Mesenchymal stem cell (in vitro differentiated cells and primary cell): ENCODE data around the gene BCAS1.

Experiments
- DNase-seq: peaks from one replicate; pipeline ENCODE4 v3.0.0-alpha.2; 2013
- H2AFZ ChIP-seq: one replicate; pipeline ENCODE4 v1.6.1; 2013; ENCODE audit warnings: low read depth, mild to moderate bottlenecking, control low read depth, inconsistent platforms, low read length, moderate library complexity
- H2AK5ac ChIP-seq: 2 replicates; pipeline ENCODE4 v1.6.1; 2013; ENCODE audit warnings: low read length, moderate library complexity, mild to moderate bottlenecking, inconsistent platforms; ENCODE audit not compliant: severe bottlenecking
- H2BK120ac ChIP-seq: one replicate; pipeline ENCODE4 v1.6.1; 2013; ENCODE audit warnings: low read depth, mild to moderate bottlenecking, inconsistent platforms, low read length, moderate library complexity
- H2BK12ac ChIP-seq, 2 experiments: one replicate each; pipeline ENCODE4 v1.6.1; 2013; ENCODE audit warnings: inconsistent platforms in 2 of 2, low read length in 2 of 2, mild to moderate bottlenecking in 2 of 2, moderate library complexity in 2 of 2, control low read depth in 1 of 2
- H2BK15ac ChIP-seq: one replicate; pipeline ENCODE4 v1.6.1; 2013; ENCODE audit warnings: mild to moderate bottlenecking, low read depth, inconsistent platforms; ENCODE audit not compliant: poor library complexity, severe bottlenecking
- H2BK5ac ChIP-seq: 2 replicates; pipeline ENCODE4 v1.6.1; 2013; ENCODE audit warnings: low read depth, mild to moderate bottlenecking, low read length, control low read depth, inconsistent platforms; ENCODE audit not compliant: poor library complexity, severe bottlenecking
- H3K14ac ChIP-seq, 2 experiments: one replicate each; pipeline ENCODE4 v1.6.1; 2013; ENCODE audit warnings: inconsistent platforms in 2 of 2, low read length in 2 of 2, control low read depth in 1 of 2, mild to moderate bottlenecking in 1 of 2, moderate library complexity in 1 of 2
- H3K18ac ChIP-seq, 2 experiments: one replicate each; pipeline ENCODE4 v1.6.1; 2013; ENCODE audit warnings: inconsistent platforms in 2 of 2, low read length in 2 of 2, control low read depth in 1 of 2, low read depth in 1 of 2, mild to moderate bottlenecking in 1 of 2
- H3K23ac ChIP-seq, 2 experiments: one replicate each; pipeline ENCODE4 v1.6.1; 2013; ENCODE audit warnings: inconsistent platforms in 2 of 2, low read length in 2 of 2, mild to moderate bottlenecking in 2 of 2, moderate library complexity in 2 of 2, control low read depth in 1 of 2
- H3K27ac ChIP-seq: 2 replicates; pipeline ENCODE4 v1.5.1; 2013; ENCODE audit warnings: mild to moderate bottlenecking, moderate library complexity, low read length, control low read depth, inconsistent platforms; ENCODE audit not compliant: poor library complexity, severe bottlenecking
- H3K27me3 ChIP-seq, 2 experiments: 2 replicates each; pipeline versions ENCODE4 v1.6.1 to v1.7.0; 2013; ENCODE audit warnings: low read length in 2 of 2, mild to moderate bottlenecking in 2 of 2, moderate library complexity in 2 of 2, control low read depth in 1 of 2, inconsistent platforms in 1 of 2; ENCODE audit not compliant: control insufficient read depth in 1 of 2, insufficient read depth in 1 of 2
- H3K36me3 ChIP-seq, 2 experiments: 2 replicates each; pipeline versions ENCODE4 v1.6.1 to v1.7.0; 2013; ENCODE audit warnings: low read length in 2 of 2, control low read depth in 1 of 2, inconsistent platforms in 1 of 2, low read depth in 1 of 2, mild to moderate bottlenecking in 1 of 2; ENCODE audit not compliant: insufficient read depth in 2 of 2, control insufficient read depth in 1 of 2
- H3K4ac ChIP-seq, 2 experiments: one replicate each; pipeline ENCODE4 v1.6.1; 2013; ENCODE audit warnings: inconsistent platforms in 2 of 2, low read length in 2 of 2, mild to moderate bottlenecking in 2 of 2, moderate library complexity in 2 of 2, control low read depth in 1 of 2, low read depth in 1 of 2
- H3K4me1 ChIP-seq: 2 replicates; pipeline ENCODE4 v1.6.1; 2013; ENCODE audit warnings: low read depth, low read length, control low read depth; ENCODE audit not compliant: control insufficient read depth, insufficient read depth
- H3K4me2 ChIP-seq: 2 replicates; pipeline ENCODE4 v1.6.1; 2013; ENCODE audit warnings: low read length, mild to moderate bottlenecking, inconsistent platforms; ENCODE audit not compliant: poor library complexity, severe bottlenecking
- H3K4me3 ChIP-seq, 2 experiments: 2 replicates each; pipeline versions ENCODE4 v1.5.1 to v1.7.0; 2013; ENCODE audit warnings: low read length in 2 of 2, mild to moderate bottlenecking in 2 of 2, control low read depth in 1 of 2, low read depth in 1 of 2; ENCODE audit not compliant: insufficient read depth in 1 of 2
- H3K79me1 ChIP-seq: replicated peaks from 2 replicates; pipeline ENCODE4 v1.6.1; 2013; ENCODE audit warnings: mild to moderate bottlenecking, control low read depth, low read length, inconsistent platforms; ENCODE audit not compliant: poor library complexity, severe bottlenecking
- H3K9ac ChIP-seq: 2 replicates; pipeline ENCODE4 v1.7.0; 2013; ENCODE audit warnings: mild to moderate bottlenecking, low read length, moderate library complexity
- H3K9me3 ChIP-seq: 2 replicates; pipeline ENCODE4 v1.7.0; 2013; ENCODE audit warnings: mild to moderate bottlenecking, low read length; ENCODE audit not compliant: control insufficient read depth
- H4K8ac ChIP-seq: one replicate; pipeline ENCODE4 v1.6.1; 2013; ENCODE audit warnings: inconsistent platforms, mild to moderate bottlenecking, low read length, moderate library complexity
- H4K91ac ChIP-seq: one replicate; pipeline ENCODE4 v1.6.1; 2013; ENCODE audit warnings: mild to moderate bottlenecking, low read length, inconsistent platforms
- WGBS: methylation state at CpG from one replicate; pipeline ENCODE4 v1.1.7; 2013; ENCODE audit warnings: mixed read lengths; 5-methylcytosine and 5-hydroxymethylcytosine counted together

BCAS1 gene

DNA sequence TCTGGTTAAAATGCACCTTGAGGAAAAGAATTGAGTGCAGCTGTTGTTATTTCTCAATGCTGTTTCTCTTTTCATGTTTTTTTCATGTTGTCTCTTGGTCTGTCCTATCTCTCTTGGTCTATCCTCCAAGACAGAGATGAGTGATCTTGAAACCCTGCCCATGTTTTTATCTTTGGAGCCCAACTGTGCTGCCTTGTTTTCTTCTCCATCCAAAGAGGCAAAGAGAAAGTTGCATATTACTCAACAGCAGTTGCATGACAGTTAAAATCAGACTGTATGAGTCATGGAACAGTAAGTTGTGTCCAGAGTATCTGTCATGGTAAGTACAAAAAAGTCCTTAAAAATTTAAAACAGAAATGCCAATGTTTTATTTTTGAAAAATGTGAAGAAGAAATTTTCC, 26.2 kb downstream of the BCAS1 start:
- H3K4me2 ChIP-seq = no peak overlapping the region
- no peaks in the 10 kb centered on the region for H3K79me1 ChIP-seq
- H4K91ac ChIP-seq = no peak overlapping the region
- H3K27me3 ChIP-seq = no peaks in the 10 kb centered on the region
- H3K14ac ChIP-seq = no peak overlapping the region
- H4K8ac ChIP-seq = no peak overlapping the region
- no peaks in the 10 kb centered on the region for H3K9me3 ChIP-seq
- H3K4ac ChIP-seq = no peak overlapping the region
- H3K4me1 ChIP-seq = no peaks in the 10 kb centered on the region
- H2AK5ac ChIP-seq = no peak overlapping the region
- no peaks in the 10 kb centered on the region for H3K36me3 ChIP-seq
- H2BK15ac ChIP-seq = no peak overlapping the region
- no peak overlapping the region for H2AFZ ChIP-seq
- peak; percentile 39 for DNase-seq
- H2BK120ac ChIP-seq = no peak overlapping the region
- no peak overlapping the region for H2BK5ac ChIP-seq
- no peak overlapping the region for H3K23ac ChIP-seq
- H3K4me3 ChIP-seq = no peak overlapping the region
- no peak overlapping the region for H2BK12ac ChIP-seq
- H3K27ac ChIP-seq = no peak overlapping the region
- H3K9ac ChIP-seq = peak overlapping the region; percentile 50
- no peak overlapping the region for H3K18ac ChIP-seq

DNA sequence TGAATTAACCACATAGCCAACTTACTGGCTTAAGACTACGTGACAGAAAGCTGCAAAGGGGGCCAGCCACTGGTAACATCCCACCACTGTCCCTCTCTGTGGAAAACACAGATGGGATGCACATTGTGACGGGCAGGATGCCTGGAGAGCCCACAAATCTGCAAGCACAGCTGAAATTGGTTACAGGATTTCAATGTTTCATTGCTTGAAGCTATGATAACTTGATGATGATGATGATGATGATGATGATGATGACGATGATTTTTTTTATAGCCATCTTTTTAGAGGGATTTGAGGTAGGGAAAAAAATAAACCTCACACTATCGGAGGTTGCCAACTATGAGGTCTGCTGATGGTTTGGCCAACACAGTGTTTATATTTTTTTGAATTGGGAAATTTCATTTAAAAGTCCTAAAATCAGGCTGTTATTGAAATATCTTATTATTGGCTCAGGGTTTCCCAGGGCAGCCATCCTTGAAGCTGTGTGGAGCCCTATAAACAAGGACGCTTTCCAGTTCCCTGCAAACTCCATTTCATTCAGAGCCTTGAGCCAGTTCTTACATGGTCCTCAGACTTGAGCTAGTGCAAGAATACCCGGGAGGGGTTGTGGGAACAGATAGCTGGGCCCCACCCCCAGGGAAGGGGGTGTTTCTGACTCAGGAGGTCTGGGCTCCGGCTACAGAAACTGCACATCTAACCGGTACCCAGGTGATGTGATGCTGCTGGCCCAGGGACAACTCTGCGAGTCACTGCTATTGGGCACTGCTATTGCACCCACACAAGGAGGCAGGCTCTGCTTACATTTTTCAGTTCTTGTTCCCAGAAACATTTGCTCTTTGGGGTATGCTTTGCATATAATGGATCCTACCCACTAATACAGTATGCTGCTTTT, 27.1 kb downstream of the BCAS1 start:
- no peak overlapping the region for H3K14ac ChIP-seq
- no peak overlapping the region for H2BK15ac ChIP-seq
- H3K79me1 ChIP-seq = no peaks in the 10 kb centered on the region
- H3K9ac ChIP-seq = peak overlapping the region; percentile 30
- no peak overlapping the region for H3K18ac ChIP-seq
- no peak overlapping the region for H3K27ac ChIP-seq
- no peak overlapping the region for H3K4me3 ChIP-seq
- H3K23ac ChIP-seq = no peak overlapping the region
- 69% methylated on average over 9 of the region's 9 CpGs for WGBS
- no peak overlapping the region for H2AFZ ChIP-seq
- no peak overlapping the region for H3K4ac ChIP-seq
- H4K91ac ChIP-seq = no peak overlapping the region
- H3K27me3 ChIP-seq = peaks cover 0 to 1% of the 10 kb centered on the region in 2 experiments
- no peak overlapping the region for H4K8ac ChIP-seq
- no peak overlapping the region for H3K4me2 ChIP-seq
- H3K4me1 ChIP-seq = no peaks in the 10 kb centered on the region
- H3K36me3 ChIP-seq = no peaks in the 10 kb centered on the region
- H3K9me3 ChIP-seq = no peaks in the 10 kb centered on the region
- H2BK12ac ChIP-seq = no peak overlapping the region
- H2AK5ac ChIP-seq = no peak overlapping the region
- H2BK5ac ChIP-seq = no peak overlapping the region
- DNase-seq = no peak
- H2BK120ac ChIP-seq = no peak overlapping the region

DNA sequence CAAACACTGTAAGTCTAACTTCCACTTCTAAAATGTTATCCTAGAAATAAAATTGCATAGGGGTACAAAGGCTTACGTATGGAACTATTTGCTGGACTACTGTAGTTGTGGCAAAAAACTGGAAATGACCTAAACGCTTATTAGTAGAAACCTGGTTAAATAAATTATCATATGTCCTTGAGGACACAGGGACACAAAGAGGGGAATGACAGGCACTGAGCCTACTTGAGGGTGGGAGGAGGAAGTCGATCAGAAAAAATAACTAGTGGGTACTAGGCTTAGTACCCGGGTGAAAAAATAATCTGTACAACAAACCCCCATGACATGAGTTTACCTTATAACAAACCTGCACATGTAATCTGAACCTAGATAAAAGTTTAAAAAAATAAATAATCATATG, 28.4 kb downstream of the BCAS1 start:
- Histone ChIP-seq H2AFZ (no peak overlapping the region), H3K9me3 (no peaks in the 10 kb centered on the region), H3K9ac (no peak overlapping the region), H3K4ac (no peak overlapping the region), H2BK120ac (no peak overlapping the region), H2BK5ac (no peak overlapping the region), H2BK12ac (no peak overlapping the region), H3K23ac (no peak overlapping the region), H3K4me3 (no peak overlapping the region), H3K14ac (no peak overlapping the region), H2BK15ac (no peak overlapping the region), H4K8ac (no peak overlapping the region), H3K4me1 (no peaks in the 10 kb centered on the region), H4K91ac (no peak overlapping the region), H2AK5ac (no peak overlapping the region), H3K27ac (no peak overlapping the region), H3K27me3 (peaks cover 0 to 4% of the 10 kb centered on the region in 2 experiments), H3K79me1 (no peaks in the 10 kb centered on the region), H3K4me2 (no peak overlapping the region), H3K18ac (no peak overlapping the region), H3K36me3 (no peaks in the 10 kb centered on the region)
- DNase-seq = no peak
- WGBS = 90% methylated on average over 2 of the region's 4 CpGs

DNA sequence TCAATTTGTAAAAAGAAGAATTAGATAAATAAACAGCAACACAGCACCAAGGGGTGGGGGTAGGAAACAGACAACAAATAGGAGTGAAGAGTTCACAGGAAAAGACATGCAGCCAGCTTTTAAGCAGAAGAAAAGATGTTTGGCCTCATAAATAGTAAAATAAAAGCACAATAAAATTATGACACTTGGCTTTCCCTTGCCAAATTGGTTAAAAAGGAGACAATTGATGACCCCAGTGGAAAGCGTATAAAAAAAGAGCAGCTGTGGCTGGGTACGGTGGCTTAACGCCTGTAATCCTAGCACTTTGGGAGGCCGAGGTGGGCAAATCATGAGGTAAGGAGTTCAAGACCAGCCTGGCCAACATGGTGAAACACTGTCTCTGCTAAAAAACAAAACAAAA, 29.1 kb downstream of the BCAS1 start:
- Histone ChIP-seq H3K27ac (no peak overlapping the region), H3K27me3 (peaks cover 0 to 4% of the 10 kb centered on the region in 2 experiments), H3K23ac (no peak overlapping the region), H3K79me1 (no peaks in the 10 kb centered on the region), H2BK5ac (no peak overlapping the region), H2AFZ (no peak overlapping the region), H2AK5ac (no peak overlapping the region), H3K18ac (no peak overlapping the region), H2BK15ac (no peak overlapping the region), H3K9me3 (no peaks in the 10 kb centered on the region), H3K14ac (no peak overlapping the region), H4K8ac (no peak overlapping the region), H3K9ac (peak overlapping the region; percentile 16), H2BK12ac (no peak overlapping the region), H2BK120ac (no peak overlapping the region), H3K36me3 (no peaks in the 10 kb centered on the region), H3K4ac (no peak overlapping the region), H4K91ac (no peak overlapping the region), H3K4me2 (no peak overlapping the region), H3K4me3 (no peak overlapping the region), H3K4me1 (no peaks in the 10 kb centered on the region)
- no peak for DNase-seq
- WGBS = 95% methylated on average over 4 of the region's 4 CpGs
